Ishikawa (cell line): ENCODE results near the gene ARAP1.

Experiments used
- CEBPB ChIP-seq: IDR thresholded peaks from 2 replicates; pipeline ENCODE4 v1.6.1; 2012
- CREB1 ChIP-seq: IDR thresholded peaks from 2 replicates; pipeline ENCODE4 v1.6.1; 2012; ENCODE audit warnings: low read depth
- EP300 ChIP-seq: IDR thresholded peaks from 2 replicates; pipeline ENCODE4 v1.6.1; 2012; ENCODE audit warnings: borderline replicate concordance
- RAD21 ChIP-seq: IDR thresholded peaks from 2 replicates; pipeline ENCODE4 v1.6.1; 2012; ENCODE audit warnings: low read depth
- TEAD4 ChIP-seq: IDR thresholded peaks from 2 replicates; pipeline ENCODE4 v1.6.1; 2012
- YY1 ChIP-seq: IDR thresholded peaks from 2 replicates; pipeline ENCODE4 v1.6.1; 2012; ENCODE audit warnings: low read depth
- ZBTB7A ChIP-seq: IDR thresholded peaks from 2 replicates; pipeline ENCODE4 v1.6.1; 2012; ENCODE audit warnings: low read depth
- TF ChIP-seq, protein P1 (sequence below): IDR thresholded peaks from 2 replicates; pipeline ENCODE4 v1.6.1; 2012

DNA sequence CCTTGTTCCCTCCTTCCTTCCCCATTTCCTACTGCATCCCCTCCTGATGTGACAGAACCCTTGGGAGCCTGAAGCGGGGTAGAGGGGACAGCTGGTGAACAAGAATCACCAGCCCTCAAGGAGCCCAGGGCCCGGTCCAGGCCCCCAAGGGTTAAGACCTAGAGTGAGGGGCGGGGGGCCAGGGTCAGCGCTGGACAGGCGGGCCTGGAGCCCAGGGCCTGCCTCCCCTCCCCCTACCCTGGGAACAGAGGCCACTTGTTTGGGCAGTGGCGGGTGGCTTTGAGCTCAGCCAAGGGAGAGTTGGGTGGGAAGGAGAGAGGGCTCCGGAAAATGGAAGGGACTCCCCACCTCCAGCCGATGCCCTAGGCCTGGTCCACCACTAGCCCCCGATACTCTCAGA, 2.1 kb downstream of the ARAP1 start:
- TF ChIP-seq RAD21 (no peak), CREB1 (no peak), ZBTB7A (no peak), CEBPB (no peak), YY1 (no peak), TEAD4 (no peak), EP300 (no peak)
- TF ChIP-seq, protein P1, sequence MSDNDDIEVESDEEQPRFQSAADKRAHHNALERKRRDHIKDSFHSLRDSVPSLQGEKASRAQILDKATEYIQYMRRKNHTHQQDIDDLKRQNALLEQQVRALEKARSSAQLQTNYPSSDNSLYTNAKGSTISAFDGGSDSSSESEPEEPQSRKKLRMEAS: no peak
